ENCODE results near the gene CPB1.

The CPB1 gene

DNA sequence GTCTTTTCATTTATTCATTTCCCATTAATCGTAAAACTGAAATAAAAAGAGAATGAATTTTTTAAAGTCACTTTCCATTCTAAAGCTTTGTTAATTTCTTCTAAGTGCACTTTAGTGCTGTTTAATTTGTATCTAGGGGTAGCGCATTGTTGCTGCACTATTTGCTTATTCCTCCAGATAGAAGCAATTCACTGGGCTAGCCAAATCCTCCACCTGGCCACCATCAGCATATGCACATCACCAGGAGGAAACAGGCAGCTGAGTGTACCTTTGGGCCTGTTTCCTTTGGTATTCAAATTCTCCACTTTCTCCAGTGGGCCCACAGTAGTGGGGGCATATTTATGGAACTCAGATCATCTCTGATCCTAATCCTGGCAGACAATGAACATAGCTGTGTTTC, 29.8 kb upstream of the CPB1 start:
- H3K36me3 ChIP-seq (ENCODE audit: control insufficient read depth, insufficient read depth, low read length) = no peaks in the 10 kb centered on the region
- no peaks in the 10 kb centered on the region for H3K4me1 ChIP-seq
- TF ChIP-seq, protein P1, sequence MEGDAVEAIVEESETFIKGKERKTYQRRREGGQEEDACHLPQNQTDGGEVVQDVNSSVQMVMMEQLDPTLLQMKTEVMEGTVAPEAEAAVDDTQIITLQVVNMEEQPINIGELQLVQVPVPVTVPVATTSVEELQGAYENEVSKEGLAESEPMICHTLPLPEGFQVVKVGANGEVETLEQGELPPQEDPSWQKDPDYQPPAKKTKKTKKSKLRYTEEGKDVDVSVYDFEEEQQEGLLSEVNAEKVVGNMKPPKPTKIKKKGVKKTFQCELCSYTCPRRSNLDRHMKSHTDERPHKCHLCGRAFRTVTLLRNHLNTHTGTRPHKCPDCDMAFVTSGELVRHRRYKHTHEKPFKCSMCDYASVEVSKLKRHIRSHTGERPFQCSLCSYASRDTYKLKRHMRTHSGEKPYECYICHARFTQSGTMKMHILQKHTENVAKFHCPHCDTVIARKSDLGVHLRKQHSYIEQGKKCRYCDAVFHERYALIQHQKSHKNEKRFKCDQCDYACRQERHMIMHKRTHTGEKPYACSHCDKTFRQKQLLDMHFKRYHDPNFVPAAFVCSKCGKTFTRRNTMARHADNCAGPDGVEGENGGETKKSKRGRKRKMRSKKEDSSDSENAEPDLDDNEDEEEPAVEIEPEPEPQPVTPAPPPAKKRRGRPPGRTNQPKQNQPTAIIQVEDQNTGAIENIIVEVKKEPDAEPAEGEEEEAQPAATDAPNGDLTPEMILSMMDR (IDR thresholded peaks at IDR 0.05) = no peak
- H3K79me2 ChIP-seq = no peaks in the 10 kb centered on the region
- H3K4me3 ChIP-seq (ENCODE audit: low read depth, low read length) = no peak overlapping the region
- H3K4me2 ChIP-seq (ENCODE audit: low read length) = no peak overlapping the region
- H3K27ac ChIP-seq = no peak overlapping the region
- no peak overlapping the region for H2AFZ ChIP-seq
- no peak overlapping the region for H3K9ac ChIP-seq
- no peaks in the 10 kb centered on the region for H3K27me3 ChIP-seq (ENCODE audit: control insufficient read depth, insufficient read depth, low read length)
- no peaks in the 10 kb centered on the region for H3K9me3 ChIP-seq (ENCODE audit: control insufficient read depth, low read length)

DNA sequence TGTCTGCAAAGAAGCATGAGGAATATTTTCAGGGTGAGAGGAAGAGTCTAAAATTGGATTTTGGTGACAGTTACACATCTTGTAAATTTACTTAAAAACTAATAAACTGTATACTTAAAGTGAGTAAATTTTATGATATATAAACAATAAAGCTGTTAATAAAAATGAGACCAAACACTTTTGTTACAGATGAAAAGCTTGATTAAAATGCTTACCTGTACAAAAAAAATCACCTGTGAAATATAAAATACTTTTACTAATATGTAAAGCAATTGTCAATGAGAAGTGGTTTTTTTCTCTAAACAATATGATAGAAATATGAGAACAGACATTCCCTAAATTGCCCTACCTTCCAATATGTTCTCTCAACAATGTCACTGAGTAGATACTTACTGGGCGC, 27.2 kb upstream of the CPB1 start:
- no peaks in the 10 kb centered on the region for H3K79me2 ChIP-seq
- no peak overlapping the region for H2AFZ ChIP-seq
- H3K36me3 ChIP-seq (ENCODE audit: control insufficient read depth, insufficient read depth, low read length) = no peaks in the 10 kb centered on the region
- no peak overlapping the region for H3K9ac ChIP-seq
- H3K4me3 ChIP-seq (ENCODE audit: low read depth, low read length) = no peak overlapping the region
- no peaks in the 10 kb centered on the region for H3K4me1 ChIP-seq
- TF ChIP-seq, protein P1 (IDR thresholded peaks at IDR 0.05) = no peak
- no peak overlapping the region for H3K4me2 ChIP-seq (ENCODE audit: low read length)
- H3K9me3 ChIP-seq (ENCODE audit: control insufficient read depth, low read length) = no peaks in the 10 kb centered on the region
- no peak overlapping the region for H3K27ac ChIP-seq
- no peaks in the 10 kb centered on the region for H3K27me3 ChIP-seq (ENCODE audit: control insufficient read depth, insufficient read depth, low read length)

DNA sequence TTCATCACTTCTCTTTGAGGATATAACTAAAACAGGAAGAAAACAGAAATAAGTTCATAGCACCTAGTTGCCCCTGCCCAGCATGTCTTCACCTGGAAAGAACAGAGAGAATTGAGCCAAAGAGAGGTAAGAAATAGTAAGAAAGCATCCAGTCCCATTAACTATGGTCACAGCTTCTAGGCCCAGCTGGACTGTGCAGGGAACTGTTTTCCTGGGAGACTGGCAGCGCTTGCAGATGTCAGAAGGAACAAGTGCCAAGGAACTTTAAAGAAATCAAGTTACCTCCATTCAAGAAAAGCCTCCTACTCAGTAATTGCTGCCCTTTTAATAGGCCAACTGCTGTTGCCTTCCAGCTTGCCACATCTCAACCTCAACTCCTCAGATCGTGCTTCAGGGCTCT, 17.8 kb upstream of the CPB1 start:
- no peaks in the 10 kb centered on the region for H3K36me3 ChIP-seq (ENCODE audit: control insufficient read depth, insufficient read depth, low read length)
- no peaks in the 10 kb centered on the region for H3K27me3 ChIP-seq (ENCODE audit: control insufficient read depth, insufficient read depth, low read length)
- H2AFZ ChIP-seq = no peak overlapping the region
- TF ChIP-seq, protein P1 (IDR thresholded peaks at IDR 0.05) = no peak
- no peak overlapping the region for H3K4me3 ChIP-seq (ENCODE audit: low read depth, low read length)
- no peak overlapping the region for H3K4me2 ChIP-seq (ENCODE audit: low read length)
- H3K79me2 ChIP-seq = no peaks in the 10 kb centered on the region
- no peaks in the 10 kb centered on the region for H3K9me3 ChIP-seq (ENCODE audit: control insufficient read depth, low read length)
- no peak overlapping the region for H3K9ac ChIP-seq
- no peak overlapping the region for H3K27ac ChIP-seq
- no peaks in the 10 kb centered on the region for H3K4me1 ChIP-seq

DNA sequence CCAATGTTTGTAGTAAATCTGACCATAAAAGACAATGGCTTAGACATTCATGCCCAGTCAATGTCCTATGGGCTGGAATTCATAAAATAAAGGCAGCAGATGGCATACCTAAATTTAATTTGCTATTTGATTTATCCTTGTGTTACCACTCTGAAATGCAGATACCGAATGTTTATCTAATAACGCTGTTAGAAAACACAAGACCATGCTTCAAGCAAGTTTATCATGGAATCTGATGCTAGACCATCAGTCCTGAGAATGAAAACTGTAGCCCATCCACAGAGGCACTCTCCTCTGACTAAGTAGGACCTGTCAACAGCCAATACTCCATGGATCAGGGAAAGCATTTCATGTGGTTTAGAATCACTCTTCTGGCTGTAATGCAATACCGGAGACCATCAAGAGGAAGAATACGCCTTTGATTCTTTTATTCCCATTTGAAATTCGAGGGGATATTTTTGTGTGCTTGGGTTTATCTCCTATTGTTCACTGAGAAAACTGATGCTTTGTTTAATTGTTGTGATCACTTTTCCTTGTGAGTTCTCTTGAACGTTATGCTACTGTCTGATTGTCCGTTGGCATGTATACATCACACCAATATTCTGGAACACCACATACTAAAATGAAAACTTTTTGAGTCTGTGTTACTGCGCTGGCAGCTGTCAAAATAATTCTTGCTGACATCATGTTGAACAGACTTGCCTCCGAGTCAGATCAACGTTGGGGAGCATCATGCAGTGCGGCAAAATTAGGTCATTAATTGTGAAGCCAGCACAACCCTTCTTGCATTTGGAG, 12.1 kb upstream of the CPB1 start:
- H3K79me2 ChIP-seq = no peaks in the 10 kb centered on the region
- no peak overlapping the region for H3K9ac ChIP-seq
- H2AFZ ChIP-seq = no peak overlapping the region
- H3K4me1 ChIP-seq = no peaks in the 10 kb centered on the region
- no peaks in the 10 kb centered on the region for H3K27me3 ChIP-seq (ENCODE audit: control insufficient read depth, insufficient read depth, low read length)
- H3K36me3 ChIP-seq (ENCODE audit: control insufficient read depth, insufficient read depth, low read length) = no peaks in the 10 kb centered on the region
- H3K4me3 ChIP-seq (ENCODE audit: low read depth, low read length) = no peak overlapping the region
- H3K9me3 ChIP-seq (ENCODE audit: control insufficient read depth, low read length) = no peaks in the 10 kb centered on the region
- TF ChIP-seq, protein P1 (IDR thresholded peaks at IDR 0.05) = no peak
- H3K4me2 ChIP-seq (ENCODE audit: low read length) = no peak overlapping the region
- no peak overlapping the region for H3K27ac ChIP-seq

DNA sequence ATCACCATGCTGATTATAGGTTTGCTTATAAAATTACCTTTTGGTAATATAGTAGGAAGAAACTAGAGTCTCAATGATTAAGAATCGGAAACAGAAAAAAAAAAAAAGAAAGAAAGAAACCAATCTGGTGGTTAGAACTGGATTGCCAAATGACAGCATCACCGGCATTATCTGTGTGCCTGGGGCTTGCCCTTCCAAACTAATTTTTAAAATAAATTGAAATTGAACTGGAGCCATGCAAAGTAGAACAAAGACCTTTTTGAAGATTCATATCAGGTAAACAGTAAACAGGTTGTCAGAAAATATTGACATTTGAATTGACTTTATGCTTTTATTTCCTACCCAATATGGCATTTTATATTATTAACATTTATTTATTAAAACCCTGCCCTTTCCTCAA, 11.2 kb upstream of the CPB1 start:
- Histone ChIP-seq H3K79me2 (no peaks in the 10 kb centered on the region), H3K4me1 (no peaks in the 10 kb centered on the region), H3K4me2 (ENCODE audit: low read length) (no peak overlapping the region), H3K9me3 (ENCODE audit: control insufficient read depth, low read length) (no peaks in the 10 kb centered on the region), H3K27me3 (ENCODE audit: control insufficient read depth, insufficient read depth, low read length) (no peaks in the 10 kb centered on the region), H3K27ac (no peak overlapping the region), H3K36me3 (ENCODE audit: control insufficient read depth, insufficient read depth, low read length) (no peaks in the 10 kb centered on the region), H3K9ac (no peak overlapping the region), H2AFZ (no peak overlapping the region), H3K4me3 (ENCODE audit: low read depth, low read length) (no peak overlapping the region)
- TF ChIP-seq, protein P1 (IDR thresholded peaks at IDR 0.05) = no peak

All from parathyroid adenoma (tissue), 2 donors.